Upper lobe of left lung (tissue), 6 donors: Measurements from ENCODE around the gene VAPB. TPM values are rescaled to one million over a fixed set of nuclear protein-coding genes. Genes with fewer than 3 reads are reported as not detected.
A peak's percentile ranks its signal among the peaks of the same experiment; 100 is the strongest.

Experiments used
- ATAC-seq, 2 donors: fragments of 200-7000 bp; cut with Tn5 transposase; one replicate each; pipeline ENCODE4 v1.9.1; 2022; ENCODE audit warnings: mild to moderate bottlenecking in 2 of 2, moderate library complexity in 2 of 2; ENCODE audit not compliant: low FRiP score in 2 of 2
- DNase-seq, 2 donors: peaks; one replicate each; pipeline ENCODE4 v3.0.0-alpha.2; 2019 to 2020
- H3K27ac ChIP-seq, 4 donors: fragments of 200-600 bp; sonication (generic); one replicate each; pipeline ENCODE4 v1.5.1; 2016 to 2019
- H3K27me3 ChIP-seq, 4 donors: fragments of 200-600 bp; sonication (generic); one replicate each; pipeline ENCODE4 v1.5.1; 2017 to 2019
- H3K36me3 ChIP-seq, 4 donors: fragments of 200-600 bp; sonication (generic); one replicate each; pipeline ENCODE4 v1.5.1; 2016 to 2019
- H3K4me1 ChIP-seq, 4 donors: fragments of 200-600 bp; sonication (generic); one replicate each; pipeline ENCODE4 v1.5.1; 2018 to 2019
- H3K4me3 ChIP-seq, 4 donors: fragments of 200-600 bp; sonication (generic); one replicate each; pipeline ENCODE4 v1.5.1; 2017 to 2019; ENCODE audit warnings: mild to moderate bottlenecking in 2 of 4, moderate library complexity in 1 of 4
- H3K9me3 ChIP-seq, 4 donors: fragments of 200-600 bp; sonication (generic); one replicate each; pipeline ENCODE4 v1.5.1; 2018 to 2019
- EP300 ChIP-seq, 4 donors: sonication (generic); formaldehyde crosslinking; IDR thresholded peaks; one replicate each; pipeline ENCODE4 v1.5.1; 2017; ENCODE audit warnings: antibody characterized with exemption in 4 of 4, control low read depth in 2 of 4
- POLR2A ChIP-seq, 4 donors: fragments of 450-650 bp; IDR thresholded peaks; one replicate each; pipeline ENCODE4 v1.5.1; 2016 to 2017; ENCODE audit warnings: antibody characterized with exemption in 4 of 4, mild to moderate bottlenecking in 2 of 4
- POLR2AphosphoS5 ChIP-seq, 2 donors: sonication (generic); formaldehyde crosslinking; IDR thresholded peaks; one replicate each; pipeline ENCODE4 v1.5.1; 2017; ENCODE audit warnings: antibody characterized with exemption in 2 of 2
- WGBS, 2 donors: methylation state at CpG; one replicate each; pipeline ENCODE4 v1.1.5; 2017 to 2018; 5-methylcytosine and 5-hydroxymethylcytosine counted together
- total RNA-seq, 6 donors: library from RNA; depleted of rRNA in 4 of 6; stranded (reverse); fragments of >200 nt in 4 of 6; gene quantifications; one replicate each; pipeline versions ENCODE4 v1.1.0 to v1.2.1, GENCODE V29; 2016 to 2021
- TF ChIP-seq, protein P1 (sequence below), 6 experiments: fragments of 450-650 bp in 4 of 6; fragments of 200-600 bp in 2 of 6; sonication (generic) in 2 of 6; IDR thresholded peaks; one replicate each; pipeline ENCODE4 v1.5.1; 2016 to 2019; ENCODE audit warnings: antibody characterized with exemption in 6 of 6
- donor health status: DM: no; HTN: no; CAD: no; lungs with moderate emphysema.
- donor health status: DM: no; HTN: yes; CAD: no; lungs with severe emphysema.

The VAPB gene
- total RNA-seq, 6 donors from 2014 or later, result 13.8 to 48.2 (median 33.7) TPM

DNA sequence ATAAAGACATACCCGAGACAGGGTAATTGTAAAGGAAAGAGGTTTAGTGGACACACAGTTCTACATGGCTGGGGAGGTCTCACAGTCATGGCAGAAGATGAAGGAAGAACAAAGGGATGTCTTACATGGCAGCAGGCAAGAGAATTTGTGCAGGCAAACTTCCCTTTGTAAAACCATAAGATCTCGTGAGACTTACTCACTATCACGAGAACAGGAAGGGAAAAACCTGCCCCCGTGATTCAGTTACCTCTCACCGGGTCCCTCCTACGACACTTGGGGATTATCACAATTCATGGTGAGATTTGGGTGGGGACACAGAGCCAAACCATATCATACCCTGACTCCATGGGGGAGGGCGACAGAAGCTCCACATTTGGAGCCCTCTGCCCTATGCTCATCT is 7.4 kb upstream of the VAPB start:
- TF ChIP-seq POLR2A (IDR thresholded peaks at IDR 0.05) (no peak), POLR2AphosphoS5 (IDR thresholded peaks at IDR 0.05) (no peak), EP300 (IDR thresholded peaks at IDR 0.05) (no peak)
- TF ChIP-seq, protein P1, sequence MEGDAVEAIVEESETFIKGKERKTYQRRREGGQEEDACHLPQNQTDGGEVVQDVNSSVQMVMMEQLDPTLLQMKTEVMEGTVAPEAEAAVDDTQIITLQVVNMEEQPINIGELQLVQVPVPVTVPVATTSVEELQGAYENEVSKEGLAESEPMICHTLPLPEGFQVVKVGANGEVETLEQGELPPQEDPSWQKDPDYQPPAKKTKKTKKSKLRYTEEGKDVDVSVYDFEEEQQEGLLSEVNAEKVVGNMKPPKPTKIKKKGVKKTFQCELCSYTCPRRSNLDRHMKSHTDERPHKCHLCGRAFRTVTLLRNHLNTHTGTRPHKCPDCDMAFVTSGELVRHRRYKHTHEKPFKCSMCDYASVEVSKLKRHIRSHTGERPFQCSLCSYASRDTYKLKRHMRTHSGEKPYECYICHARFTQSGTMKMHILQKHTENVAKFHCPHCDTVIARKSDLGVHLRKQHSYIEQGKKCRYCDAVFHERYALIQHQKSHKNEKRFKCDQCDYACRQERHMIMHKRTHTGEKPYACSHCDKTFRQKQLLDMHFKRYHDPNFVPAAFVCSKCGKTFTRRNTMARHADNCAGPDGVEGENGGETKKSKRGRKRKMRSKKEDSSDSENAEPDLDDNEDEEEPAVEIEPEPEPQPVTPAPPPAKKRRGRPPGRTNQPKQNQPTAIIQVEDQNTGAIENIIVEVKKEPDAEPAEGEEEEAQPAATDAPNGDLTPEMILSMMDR (IDR thresholded peaks at IDR 0.05), result no peak
- DNase-seq (no peak), ATAC-seq (no peak)
- 86 to 88% methylated on average over 7 of the region's 7 CpGs for WGBS, 2 donors
- no peaks in the 10 kb centered on the region for H3K27me3 ChIP-seq
- H3K4me3 ChIP-seq, result no peak overlapping the region
- H3K9me3 ChIP-seq, result peaks cover 0 to 9% (median 3%) of the 10 kb centered on the region in 4 donors
- H3K27ac ChIP-seq, result no peak overlapping the region
- H3K4me1 ChIP-seq, result no peaks in the 10 kb centered on the region
- H3K36me3 ChIP-seq, result no peaks in the 10 kb centered on the region

DNA sequence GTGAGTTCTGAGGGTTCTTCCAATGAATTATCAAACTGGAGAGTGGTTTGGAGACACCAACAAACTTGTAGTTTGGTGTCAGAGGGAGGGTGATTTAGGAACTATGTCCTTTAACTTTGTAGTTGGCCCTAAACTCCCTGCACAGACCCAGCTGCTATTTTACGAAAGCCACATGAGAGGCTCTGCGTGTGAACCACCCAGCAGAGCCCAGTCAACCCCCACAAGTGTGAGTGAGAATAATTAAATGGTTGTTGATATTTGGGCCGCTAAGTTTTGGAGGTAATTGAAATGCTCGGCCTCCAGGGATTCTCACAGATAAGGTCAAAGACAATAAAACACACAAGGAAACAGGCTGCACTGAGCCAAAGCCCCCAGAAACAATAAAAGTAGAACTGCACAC is 6.9 kb upstream of the VAPB start:
- Histone ChIP-seq H3K27ac (no peak overlapping the region), H3K4me3 (no peak overlapping the region), H3K9me3 (peaks cover 0 to 9% (median 3%) of the 10 kb centered on the region in 4 donors), H3K36me3 (no peaks in the 10 kb centered on the region), H3K4me1 (no peaks in the 10 kb centered on the region), H3K27me3 (no peaks in the 10 kb centered on the region)
- DNase-seq, result no peak
- 86% methylated on average over 4 of the region's 4 CpGs for WGBS, 2 donors
- TF ChIP-seq EP300 (IDR thresholded peaks at IDR 0.05), result no peak
- ATAC-seq, result no peak

DNA sequence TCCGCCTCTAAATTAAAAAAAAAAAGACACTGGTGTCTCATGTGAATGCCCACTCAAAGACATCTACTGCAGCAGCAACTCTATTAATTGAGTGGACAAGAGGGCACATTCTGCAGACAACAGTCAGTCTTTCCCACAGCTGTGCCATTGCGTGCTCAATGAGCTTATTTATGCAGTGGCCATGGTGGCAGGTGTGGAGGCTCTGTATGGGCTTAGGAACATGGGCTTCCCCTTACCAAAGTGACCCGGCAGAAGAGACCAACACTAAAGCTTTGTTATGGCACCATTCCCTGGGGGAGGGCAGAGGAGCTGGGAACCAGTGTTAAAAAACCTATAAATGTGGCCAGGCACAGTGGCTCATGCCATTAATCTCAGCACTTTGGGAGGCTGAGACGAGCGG is 4.2 kb upstream of the VAPB start:
- no peaks in the 10 kb centered on the region for H3K36me3 ChIP-seq
- ATAC-seq, result no peak
- no peak overlapping the region for H3K27ac ChIP-seq
- peaks cover 0 to 2% (median 2%) of the 10 kb centered on the region in 4 donors for H3K4me1 ChIP-seq
- WGBS, 2 donors, result 90 to 97% methylated on average over 5 of the region's 5 CpGs
- no peak for DNase-seq
- H3K9me3 ChIP-seq, result peaks cover 0 to 9% (median 3%) of the 10 kb centered on the region in 4 donors
- H3K4me3 ChIP-seq, result no peak overlapping the region
- TF ChIP-seq, protein P1 (IDR thresholded peaks at IDR 0.05), result no peak
- TF ChIP-seq POLR2A (IDR thresholded peaks at IDR 0.05), result no peak
- no peak for TF ChIP-seq EP300 (IDR thresholded peaks at IDR 0.05)
- TF ChIP-seq POLR2AphosphoS5 (IDR thresholded peaks at IDR 0.05), result no peak
- no peaks in the 10 kb centered on the region for H3K27me3 ChIP-seq

DNA sequence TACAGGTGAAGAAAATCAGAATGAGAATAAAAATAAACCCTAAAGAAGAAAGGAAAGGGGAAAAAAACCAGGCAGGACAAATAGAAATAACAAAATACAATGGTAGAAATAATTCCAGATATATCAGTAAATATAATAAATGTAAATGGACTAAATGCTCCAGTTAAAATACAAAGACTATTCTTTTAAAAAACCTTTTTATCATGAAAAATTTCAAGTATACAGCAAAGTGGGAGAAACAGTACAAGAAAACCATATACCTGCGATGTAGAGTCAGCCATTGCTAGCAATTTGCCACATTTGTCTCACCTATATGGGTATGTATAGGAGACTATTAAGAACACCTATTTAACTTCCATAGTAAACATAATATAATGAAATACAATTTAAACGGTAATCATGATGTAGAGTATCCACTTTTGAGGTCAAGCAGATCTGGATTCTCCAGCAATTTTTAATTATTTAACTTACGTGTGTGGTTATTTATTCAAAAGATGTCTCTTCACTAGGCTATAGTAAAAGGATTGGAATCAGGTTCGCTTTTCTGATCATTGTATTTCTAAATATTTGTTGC is 914 bp upstream of the VAPB start:
- 67 to 71% methylated on average over 4 of the region's 4 CpGs for WGBS, 2 donors
- no peaks in the 10 kb centered on the region for H3K27me3 ChIP-seq
- ATAC-seq (no peak), DNase-seq (no peak)
- H3K36me3 ChIP-seq, result peaks cover 0 to 5% (median 0%) of the 10 kb centered on the region in 4 donors
- H3K4me1 ChIP-seq, result peaks cover 20 to 35% (median 29%) of the 10 kb centered on the region in 4 donors
- H3K4me3 ChIP-seq, result peak overlapping the region in 3 of 4 donors; percentile 78 to 97 (median 85)
- H3K9me3 ChIP-seq, result no peaks in the 10 kb centered on the region
- H3K27ac ChIP-seq, result peak overlapping the region in 3 of 4 donors; percentile 93 to 98 (median 94)
- no peak for TF ChIP-seq EP300 (IDR thresholded peaks at IDR 0.05)
- TF ChIP-seq, protein P1 (IDR thresholded peaks at IDR 0.05), result no peak
- TF ChIP-seq POLR2A (IDR thresholded peaks at IDR 0.05), result no peak
- no peak for TF ChIP-seq POLR2AphosphoS5 (IDR thresholded peaks at IDR 0.05)

DNA sequence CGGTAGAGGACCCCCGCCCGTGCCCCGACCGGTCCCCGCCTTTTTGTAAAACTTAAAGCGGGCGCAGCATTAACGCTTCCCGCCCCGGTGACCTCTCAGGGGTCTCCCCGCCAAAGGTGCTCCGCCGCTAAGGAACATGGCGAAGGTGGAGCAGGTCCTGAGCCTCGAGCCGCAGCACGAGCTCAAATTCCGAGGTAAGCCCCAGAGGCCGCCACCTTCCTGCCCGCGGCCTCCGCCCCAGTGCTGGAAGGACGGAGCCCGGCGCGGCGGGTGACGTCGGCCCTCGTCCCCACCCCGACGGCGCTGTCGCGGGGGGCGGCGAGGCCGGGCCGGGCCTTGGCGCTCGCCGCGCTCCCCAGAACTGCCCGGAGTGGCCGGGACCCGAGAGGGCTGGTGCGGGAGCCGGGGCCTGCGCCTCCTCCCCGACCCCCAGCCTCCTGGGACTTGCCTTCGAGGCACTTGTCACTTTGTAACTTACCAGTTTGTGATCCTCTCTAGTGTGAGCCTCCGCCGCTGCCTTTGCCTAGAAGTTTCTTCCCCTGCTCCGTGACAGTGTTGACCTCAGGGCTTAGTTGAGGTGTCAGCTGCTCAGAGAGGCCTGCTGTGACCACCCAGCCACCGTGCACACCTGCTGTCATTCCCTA is 417 bp downstream of the VAPB start:
- DNase-seq (peak; percentile 34 to 92), ATAC-seq (peak; percentile 40 to 89)
- H3K27me3 ChIP-seq, result no peaks in the 10 kb centered on the region
- peaks cover 23 to 46% (median 30%) of the 10 kb centered on the region in 4 donors for H3K4me1 ChIP-seq
- no peak for TF ChIP-seq EP300 (IDR thresholded peaks at IDR 0.05)
- TF ChIP-seq POLR2A (IDR thresholded peaks at IDR 0.05), result peak in 1 of 4 donors; percentile 55
- H3K4me3 ChIP-seq, result peak overlapping the region; percentile 51 to 97 (median 82)
- H3K27ac ChIP-seq, result peak overlapping the region; percentile 93 to 98 (median 96)
- no peaks in the 10 kb centered on the region for H3K9me3 ChIP-seq
- H3K36me3 ChIP-seq, result peaks cover 0 to 5% (median 0%) of the 10 kb centered on the region in 4 donors
- 2 to 3% methylated on average over 4 to 19 of the region's 56 CpGs for WGBS, 2 donors
